Measurements from ENCODE around the gene TTC33.

Gene TTC33

GRCh38 chr5:40700116-40700782, 55.5 kb downstream of the TTC33 start:
- no peaks in the 10 kb centered on the region for H3K4me1 ChIP-seq
- no peak overlapping the region for H3K4me3 ChIP-seq
- H3K9me3 ChIP-seq: peaks cover 0 to 38% (median 4%) of the 10 kb centered on the region in 3 donors
- no peaks in the 10 kb centered on the region for H3K27me3 ChIP-seq
- intact Hi-C loops (cut with DNase I; ENCODE audit: low total_unique reads): no loop called here
- no peak for DNase-seq
- H3K27ac ChIP-seq: no peak overlapping the region
- TF ChIP-seq, protein P1, sequence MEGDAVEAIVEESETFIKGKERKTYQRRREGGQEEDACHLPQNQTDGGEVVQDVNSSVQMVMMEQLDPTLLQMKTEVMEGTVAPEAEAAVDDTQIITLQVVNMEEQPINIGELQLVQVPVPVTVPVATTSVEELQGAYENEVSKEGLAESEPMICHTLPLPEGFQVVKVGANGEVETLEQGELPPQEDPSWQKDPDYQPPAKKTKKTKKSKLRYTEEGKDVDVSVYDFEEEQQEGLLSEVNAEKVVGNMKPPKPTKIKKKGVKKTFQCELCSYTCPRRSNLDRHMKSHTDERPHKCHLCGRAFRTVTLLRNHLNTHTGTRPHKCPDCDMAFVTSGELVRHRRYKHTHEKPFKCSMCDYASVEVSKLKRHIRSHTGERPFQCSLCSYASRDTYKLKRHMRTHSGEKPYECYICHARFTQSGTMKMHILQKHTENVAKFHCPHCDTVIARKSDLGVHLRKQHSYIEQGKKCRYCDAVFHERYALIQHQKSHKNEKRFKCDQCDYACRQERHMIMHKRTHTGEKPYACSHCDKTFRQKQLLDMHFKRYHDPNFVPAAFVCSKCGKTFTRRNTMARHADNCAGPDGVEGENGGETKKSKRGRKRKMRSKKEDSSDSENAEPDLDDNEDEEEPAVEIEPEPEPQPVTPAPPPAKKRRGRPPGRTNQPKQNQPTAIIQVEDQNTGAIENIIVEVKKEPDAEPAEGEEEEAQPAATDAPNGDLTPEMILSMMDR (IDR thresholded peaks at IDR 0.05): no peak
- H3K36me3 ChIP-seq: peaks cover 0 to 30% (median 17%) of the 10 kb centered on the region in 3 donors

- Histone ChIP-seq H3K27ac (no peak overlapping the region), H3K9me3 (no peaks in the 10 kb centered on the region)
- TF ChIP-seq, protein P1 (IDR thresholded peaks at IDR 0.05): no peak
Measured at GRCh38 chr5:40694433-40694832, 61.3 kb downstream of the TTC33 start.

GRCh38 chr5:40691894-40692293, 63.9 kb downstream of the TTC33 start:
- Histone ChIP-seq H3K27me3 (no peaks in the 10 kb centered on the region), H3K4me3 (no peak overlapping the region), H3K9me3 (no peaks in the 10 kb centered on the region), H3K27ac (no peak overlapping the region), H3K36me3 (peaks cover 13 to 28% (median 17%) of the 10 kb centered on the region in 3 donors), H3K4me1 (peaks cover 0 to 33% (median 5%) of the 10 kb centered on the region in 4 donors)
- no peak for DNase-seq
- TF ChIP-seq, protein P1 (IDR thresholded peaks at IDR 0.05): no peak
- intact Hi-C loops (cut with DNase I; ENCODE audit: low total_unique reads): no loop called here

More at GRCh38 chr5:40694433-40694832, 61.3 kb downstream of the TTC33 start:
- Histone ChIP-seq H3K27me3 (no peaks in the 10 kb centered on the region), H3K4me1 (peaks cover 0 to 10% (median 1%) of the 10 kb centered on the region in 4 donors), H3K36me3 (peaks cover 13 to 34% (median 17%) of the 10 kb centered on the region in 3 donors), H3K4me3 (no peak overlapping the region)
- DNase-seq: no peak
- intact Hi-C loops (cut with DNase I; ENCODE audit: low total_unique reads): no loop called here

DNA sequence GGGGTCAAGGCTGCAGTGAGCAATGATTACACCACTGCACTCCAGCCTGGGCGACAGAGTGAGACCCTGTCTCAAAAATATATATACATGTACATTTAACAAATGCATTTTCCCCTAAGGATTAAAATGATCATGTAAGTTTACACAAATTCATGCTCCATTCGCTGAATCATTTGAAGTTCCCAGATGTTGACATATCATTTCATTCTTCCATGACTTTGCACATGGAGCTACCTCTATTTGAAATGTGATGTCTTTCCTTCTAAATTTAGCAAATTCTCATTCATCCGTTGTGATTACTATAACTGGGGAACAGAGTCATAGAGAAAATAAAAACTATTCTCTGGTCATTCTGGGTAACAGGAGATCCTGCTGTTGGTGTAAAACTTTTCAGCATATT, 65.5 kb downstream of the TTC33 start:
- DNase-seq: no peak
- Histone ChIP-seq H3K4me1 (peaks cover 0 to 50% (median 5%) of the 10 kb centered on the region in 4 donors), H3K4me3 (no peak overlapping the region), H3K9me3 (no peaks in the 10 kb centered on the region), H3K27ac (no peak overlapping the region), H3K27me3 (no peaks in the 10 kb centered on the region), H3K36me3 (peaks cover 13 to 27% (median 17%) of the 10 kb centered on the region in 3 donors)
- intact Hi-C loops (cut with DNase I; ENCODE audit: low total_unique reads): no loop called here
- TF ChIP-seq, protein P1 (IDR thresholded peaks at IDR 0.05): no peak

DNA sequence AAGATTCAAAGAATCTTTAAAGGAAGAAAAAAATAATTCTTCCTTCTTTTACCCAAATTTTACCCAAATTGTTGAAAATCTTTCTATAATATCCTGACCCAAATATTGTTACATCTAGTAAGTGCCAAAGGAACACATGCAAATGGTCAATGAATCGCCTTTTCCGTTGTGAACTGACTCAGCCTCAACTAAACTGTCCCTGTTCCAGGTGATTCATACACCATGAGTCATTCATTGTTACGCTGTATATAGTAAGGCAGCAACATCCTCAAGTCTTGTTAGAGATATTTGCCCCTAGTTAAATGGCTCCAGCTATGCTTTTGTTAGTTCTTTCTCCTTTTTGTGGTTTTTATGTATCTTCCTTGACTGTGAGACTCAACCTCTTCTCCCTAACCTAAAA, 66.3 kb downstream of the TTC33 start:
- H3K9me3 ChIP-seq: no peaks in the 10 kb centered on the region
- H3K4me3 ChIP-seq: no peak overlapping the region
- H3K27ac ChIP-seq: no peak overlapping the region
- TF ChIP-seq, protein P1 (IDR thresholded peaks at IDR 0.05): no peak
- peak in 1 of 2 donors; percentile 35 for DNase-seq
- H3K36me3 ChIP-seq: peaks cover 13 to 19% (median 17%) of the 10 kb centered on the region in 3 donors
- intact Hi-C loops (cut with DNase I; ENCODE audit: low total_unique reads): loop anchor here (2.0 to 5.0 kb wide), 2 partner anchors 739 to 977 kb away; no protein-coding TSS in a partner anchor
- no peaks in the 10 kb centered on the region for H3K27me3 ChIP-seq
- H3K4me1 ChIP-seq: peaks cover 0 to 58% (median 7%) of the 10 kb centered on the region in 4 donors

Measured in tibial artery (tissue), 4 donors.